ENCODE results near the gene PSMF1. TPM values are rescaled to one million over a fixed set of nuclear protein-coding genes. Genes with fewer than 3 reads are reported as not detected.

The PSMF1 gene
- total and polyA plus RNA-seq, 12 donors = 24.8 to 363 (median 122) TPM

DNA sequence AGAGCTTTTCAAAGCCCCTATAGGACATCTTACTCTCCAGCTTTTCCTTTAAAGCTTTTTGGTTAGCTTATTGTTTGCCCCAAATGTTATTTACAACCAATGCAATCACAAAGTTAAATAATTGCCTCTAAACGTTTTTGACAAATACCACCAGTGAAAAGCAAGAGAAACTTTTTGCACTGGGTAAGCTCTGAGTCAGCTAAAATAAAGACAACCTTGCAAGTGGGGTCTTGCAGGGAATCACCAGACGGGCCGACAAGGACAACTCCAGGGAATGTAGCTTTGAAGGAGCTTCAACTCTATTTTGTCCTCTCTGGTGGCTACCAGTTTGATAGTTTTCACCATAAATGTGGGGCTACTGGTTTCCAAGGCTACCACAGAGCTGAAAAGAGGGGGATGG lies 14.7 kb upstream of the PSMF1 start:
- Histone ChIP-seq H3K4me3 (no peak overlapping the region), H3K4me1 (replicated peaks in 1 of 2) (no peaks in the 10 kb centered on the region), H3K9me3 (replicated peaks in 1 of 3) (peaks cover 0 to 5% (median 0%) of the 10 kb centered on the region in 3 donors), H3K36me3 (replicated peaks in 1 of 2) (no peaks in the 10 kb centered on the region), H3K27ac (no peak overlapping the region), H3K27me3 (no peaks in the 10 kb centered on the region)
- WGBS, 4 donors = 50 to 57% (median 55%) methylated on average over 3 of the region's 3 CpGs
- no peak for DNase-seq
- intact Hi-C loops (cut with DNase I) = loop anchor here in 1 of 2 donors (10.0 kb wide), 1 partner anchor 111 kb away; no protein-coding TSS in a partner anchor
- TF ChIP-seq CTCF (IDR thresholded peaks at IDR 0.05) (no peak), POLR2A (IDR thresholded peaks at IDR 0.05) (no peak)

- intact Hi-C loops (cut with DNase I) = loop anchor here in 1 of 2 donors (10.0 kb wide), 1 partner anchor 109 kb away; no protein-coding TSS in a partner anchor
- Histone ChIP-seq H3K4me3 (no peak overlapping the region), H3K36me3 (replicated peaks in 1 of 2) (no peaks in the 10 kb centered on the region), H3K4me1 (replicated peaks in 1 of 2) (no peaks in the 10 kb centered on the region), H3K27me3 (no peaks in the 10 kb centered on the region), H3K27ac (no peak overlapping the region), H3K9me3 (replicated peaks in 1 of 3) (peaks cover 0 to 5% (median 0%) of the 10 kb centered on the region in 3 donors)
- DNase-seq = no peak
- TF ChIP-seq CTCF (IDR thresholded peaks at IDR 0.05) (no peak), POLR2A (IDR thresholded peaks at IDR 0.05) (no peak)
- WGBS, 4 donors = 82 to 86% (median 86%) methylated on average over 6 of the region's 6 CpGs
Observed at GRCh38 chr20:1105599-1106194, 12.7 kb upstream of the PSMF1 start.

DNA sequence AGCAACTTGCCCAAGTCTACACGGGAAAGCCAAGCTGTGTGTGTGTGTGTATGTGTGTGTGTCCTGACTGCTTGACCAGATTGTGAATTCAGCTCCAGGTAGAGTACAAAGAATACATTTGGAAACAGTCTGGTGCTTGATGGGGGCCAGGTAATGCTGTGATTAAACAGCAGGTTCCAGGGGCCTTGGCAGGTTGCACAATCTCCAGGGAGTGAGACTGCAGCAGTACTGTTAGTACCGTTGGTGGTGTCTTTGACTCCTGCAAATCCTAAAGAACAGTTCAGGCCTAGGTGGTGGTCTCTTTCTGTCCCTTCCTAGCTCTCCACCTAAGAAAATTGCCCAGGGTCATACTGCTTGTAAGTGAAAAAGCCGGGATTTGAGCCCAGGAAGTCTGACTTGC lies 11.2 kb upstream of the PSMF1 start:
- Histone ChIP-seq H3K27ac (no peak overlapping the region), H3K36me3 (replicated peaks in 1 of 2) (no peaks in the 10 kb centered on the region), H3K4me3 (no peak overlapping the region), H3K27me3 (no peaks in the 10 kb centered on the region), H3K9me3 (replicated peaks in 1 of 3) (peaks cover 0 to 5% (median 0%) of the 10 kb centered on the region in 3 donors), H3K4me1 (replicated peaks in 1 of 2) (no peaks in the 10 kb centered on the region)
- 83 to 88% (median 85%) methylated on average over 3 of the region's 3 CpGs for WGBS, 4 donors
- no peak for DNase-seq
- no peak for TF ChIP-seq POLR2A (IDR thresholded peaks at IDR 0.05)
- no peak for TF ChIP-seq CTCF (IDR thresholded peaks at IDR 0.05)
- intact Hi-C loops (cut with DNase I) = loop anchor here in 1 of 2 donors (10.0 kb wide), 1 partner anchor 108 kb away; no protein-coding TSS in a partner anchor

- 19 to 36% (median 27%) methylated on average over 4 to 5 of the region's 5 CpGs for WGBS, 4 donors
- Histone ChIP-seq H3K4me1 (replicated peaks in 1 of 2) (no peaks in the 10 kb centered on the region), H3K9me3 (replicated peaks in 1 of 3) (no peaks in the 10 kb centered on the region), H3K27me3 (no peaks in the 10 kb centered on the region), H3K4me3 (no peak overlapping the region), H3K27ac (no peak overlapping the region), H3K36me3 (replicated peaks in 1 of 2) (no peaks in the 10 kb centered on the region)
- intact Hi-C loops (cut with DNase I) = loop anchor here in 1 of 2 donors (10.0 kb wide), 1 partner anchor 106 kb away; no protein-coding TSS in a partner anchor
- peak; percentile 34 to 80 (median 62) for TF ChIP-seq CTCF (IDR thresholded peaks at IDR 0.05)
- TF ChIP-seq POLR2A (IDR thresholded peaks at IDR 0.05) = no peak
- DNase-seq = peak; percentile 43 to 81 (median 59)
Observed at GRCh38 chr20:1108437-1108920, 9.9 kb upstream of the PSMF1 start.
